Brain pericyte (primary cell): ENCODE measurements around the gene UVSSA.

Source experiments
- DNase-seq: peaks from one replicate; pipeline ENCODE4 v3.0.0-alpha.2; 2012; ENCODE audit warnings: low read depth, low spot score

UVSSA gene, protein sequence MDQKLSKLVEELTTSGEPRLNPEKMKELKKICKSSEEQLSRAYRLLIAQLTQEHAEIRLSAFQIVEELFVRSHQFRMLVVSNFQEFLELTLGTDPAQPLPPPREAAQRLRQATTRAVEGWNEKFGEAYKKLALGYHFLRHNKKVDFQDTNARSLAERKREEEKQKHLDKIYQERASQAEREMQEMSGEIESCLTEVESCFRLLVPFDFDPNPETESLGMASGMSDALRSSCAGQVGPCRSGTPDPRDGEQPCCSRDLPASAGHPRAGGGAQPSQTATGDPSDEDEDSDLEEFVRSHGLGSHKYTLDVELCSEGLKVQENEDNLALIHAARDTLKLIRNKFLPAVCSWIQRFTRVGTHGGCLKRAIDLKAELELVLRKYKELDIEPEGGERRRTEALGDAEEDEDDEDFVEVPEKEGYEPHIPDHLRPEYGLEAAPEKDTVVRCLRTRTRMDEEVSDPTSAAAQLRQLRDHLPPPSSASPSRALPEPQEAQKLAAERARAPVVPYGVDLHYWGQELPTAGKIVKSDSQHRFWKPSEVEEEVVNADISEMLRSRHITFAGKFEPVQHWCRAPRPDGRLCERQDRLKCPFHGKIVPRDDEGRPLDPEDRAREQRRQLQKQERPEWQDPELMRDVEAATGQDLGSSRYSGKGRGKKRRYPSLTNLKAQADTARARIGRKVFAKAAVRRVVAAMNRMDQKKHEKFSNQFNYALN

DNA sequence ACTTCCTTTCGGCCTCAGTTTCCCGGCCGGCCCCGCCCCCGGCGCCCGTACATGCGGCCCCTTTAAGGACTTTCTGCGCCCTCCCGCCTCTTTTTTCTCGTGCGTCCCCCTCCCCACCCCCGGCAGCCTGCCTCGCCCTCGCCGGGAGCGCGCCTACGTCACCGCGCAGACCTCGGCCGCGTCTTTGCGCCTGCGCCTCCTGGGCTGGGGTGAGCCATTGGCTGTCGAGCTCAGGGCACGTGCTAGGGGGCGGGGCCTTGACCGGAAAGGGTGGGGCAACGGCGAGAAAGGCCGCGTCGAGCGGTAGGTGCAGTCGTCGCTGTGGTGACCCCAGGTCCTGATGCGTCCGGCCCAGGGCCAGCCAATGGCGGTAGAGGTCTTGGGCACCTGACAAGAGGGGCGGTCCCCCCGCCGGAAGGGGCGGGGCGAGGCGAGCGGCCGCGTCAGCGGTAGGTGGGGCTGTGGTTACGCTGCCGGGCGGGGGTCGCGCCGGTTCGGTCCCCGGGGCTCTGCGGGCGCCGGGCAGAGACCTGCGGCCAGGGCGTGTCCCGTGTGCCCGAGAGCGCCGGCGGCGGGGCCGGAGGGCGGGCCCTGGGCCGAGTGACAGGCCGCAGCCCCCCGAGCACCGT lies at the start of gene UVSSA:
Gene UVSSA (plus strand): TSS at position 428 of the 629 bp plus-strand sequence. CDS start 884 bp downstream, outside the sequence.
- DNase-seq = peak; percentile 100

DNA sequence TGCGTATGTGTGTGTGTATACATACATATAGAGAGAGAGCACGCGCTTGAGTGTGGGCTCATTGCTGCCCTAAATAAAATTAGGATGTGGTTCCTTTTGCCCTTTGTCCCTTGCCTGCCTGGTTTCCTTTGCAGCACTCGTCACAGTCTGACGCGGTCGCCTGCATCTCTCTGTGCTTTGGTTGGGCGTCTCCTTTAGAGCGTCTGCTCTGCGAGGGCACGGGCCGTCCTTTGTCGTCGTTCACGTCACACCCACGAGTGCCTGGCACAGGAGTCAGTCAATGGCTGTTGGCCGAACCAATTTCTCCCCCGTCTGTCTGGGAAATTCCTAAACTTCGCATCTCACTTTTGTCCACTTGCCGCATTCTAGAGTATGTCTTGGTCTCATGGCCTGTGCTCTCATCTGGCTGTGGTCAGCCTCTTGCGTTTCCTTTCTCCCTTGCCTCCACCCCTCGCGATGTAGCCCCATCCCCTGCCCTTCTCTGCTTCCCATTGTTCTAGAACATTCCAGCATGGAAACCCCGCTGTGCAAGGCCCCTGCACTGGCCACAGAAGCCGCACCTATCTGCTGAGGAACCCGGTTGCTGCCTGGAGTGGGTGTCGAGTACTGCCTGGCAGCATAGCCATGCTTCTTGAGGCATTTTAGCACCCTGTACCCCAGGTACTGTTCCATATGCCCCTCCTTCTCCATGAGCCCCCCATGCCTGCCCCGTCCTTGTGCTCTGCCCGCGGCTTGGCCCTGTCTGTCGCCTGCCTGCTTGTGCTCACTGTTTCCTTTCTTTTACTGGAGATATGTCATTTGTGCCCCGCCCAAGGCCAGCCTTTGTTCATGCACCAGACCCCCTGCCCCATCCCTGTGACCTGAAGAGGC lies 49.3 kb upstream of the UVSSA start:
- no peak for DNase-seq

DNA sequence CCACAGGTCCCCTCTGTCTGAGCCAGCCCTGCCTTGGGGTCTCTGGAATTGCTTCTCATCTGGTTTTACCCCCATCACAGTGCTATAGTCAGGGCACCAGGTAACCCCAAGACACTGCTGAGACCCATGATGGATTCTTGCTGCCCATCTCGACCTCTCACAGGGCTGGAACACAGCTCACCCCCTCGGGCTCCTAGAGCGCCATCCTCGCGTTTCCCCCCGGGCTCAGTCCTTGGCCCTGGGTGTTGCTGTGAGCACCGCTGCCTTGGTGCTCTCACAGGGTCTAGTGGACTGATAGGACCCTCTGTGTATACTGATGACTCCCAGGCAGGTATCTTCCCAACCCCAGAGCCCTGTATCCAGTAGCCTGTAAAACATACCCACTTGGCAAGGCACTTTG lies 48.5 kb upstream of the UVSSA start:
- DNase-seq = no peak

DNA sequence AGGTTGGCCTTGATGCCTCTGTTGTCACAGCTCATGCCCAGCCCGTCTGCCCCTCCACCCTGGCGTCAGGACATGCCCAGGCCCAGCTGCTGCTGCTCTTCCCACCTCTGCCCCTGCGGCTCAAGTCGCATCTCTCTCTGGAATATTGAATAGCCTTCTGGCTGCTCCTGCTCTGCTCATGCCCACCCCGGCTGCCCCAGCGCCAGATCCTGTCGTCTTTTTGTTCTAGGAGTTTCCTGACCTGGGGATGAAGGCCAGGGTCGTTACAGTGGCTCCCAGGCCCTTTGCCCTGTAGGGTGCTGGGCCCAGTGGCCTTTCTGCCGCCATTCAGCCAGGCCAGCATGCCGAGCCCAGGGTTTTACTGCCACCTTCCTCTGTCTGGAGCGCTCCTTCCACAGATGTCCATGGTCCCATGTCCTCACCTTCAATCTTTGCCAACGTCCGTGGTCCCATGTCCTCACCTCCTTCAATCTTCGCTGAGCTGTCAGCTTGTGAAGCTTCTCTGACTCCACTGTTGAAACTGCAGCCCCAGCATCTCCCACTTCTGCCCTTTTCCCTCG lies 47.6 kb upstream of the UVSSA start:
- DNase-seq = no peak

DNA sequence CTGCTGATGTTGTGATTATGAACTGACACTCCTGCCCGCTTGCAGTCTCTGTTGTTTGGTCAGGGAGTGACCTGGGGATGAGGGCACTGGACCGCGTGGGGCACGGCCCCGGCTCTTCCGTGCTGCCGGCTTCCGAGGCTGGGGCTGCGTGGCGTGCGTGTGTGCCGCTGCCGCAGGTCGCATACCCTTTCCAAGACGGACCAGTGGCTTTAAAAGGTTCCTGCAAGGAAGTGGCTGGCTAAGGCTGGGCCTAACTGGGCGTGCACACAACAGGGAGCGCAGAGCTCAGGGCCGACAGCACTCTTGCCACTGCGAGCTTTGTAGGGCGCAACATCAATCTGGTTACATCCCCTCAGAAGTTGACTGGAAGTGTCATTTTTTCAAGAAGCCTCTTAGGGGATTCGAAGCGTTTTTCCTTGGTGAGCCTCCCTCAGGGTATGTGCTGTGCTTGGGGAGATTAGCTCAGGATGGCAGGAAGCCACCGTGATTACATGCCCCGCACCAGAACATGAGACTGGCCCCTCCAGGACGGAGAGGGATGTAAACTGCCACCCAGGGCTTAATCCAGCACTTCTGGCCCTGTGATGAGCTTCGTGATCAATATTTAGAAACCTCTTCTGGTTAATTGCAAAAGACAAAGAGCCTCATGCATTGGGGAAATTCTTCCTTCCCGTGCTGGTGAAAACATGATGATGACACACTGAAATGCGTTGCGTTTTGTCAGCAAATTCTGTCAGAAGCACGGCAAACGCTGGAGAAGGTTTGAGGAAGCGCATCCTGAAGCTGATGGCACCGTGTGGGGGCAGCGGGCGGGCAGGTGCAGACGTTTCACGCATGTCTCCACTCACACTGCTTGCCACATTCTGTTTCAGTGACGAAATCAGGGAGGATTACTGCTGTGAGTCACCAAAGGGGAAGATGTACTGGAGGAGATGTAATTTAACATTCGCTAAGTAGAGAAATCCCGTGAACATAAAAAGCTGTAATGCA lies 46.2 kb upstream of the UVSSA start:
- no peak for DNase-seq

DNA sequence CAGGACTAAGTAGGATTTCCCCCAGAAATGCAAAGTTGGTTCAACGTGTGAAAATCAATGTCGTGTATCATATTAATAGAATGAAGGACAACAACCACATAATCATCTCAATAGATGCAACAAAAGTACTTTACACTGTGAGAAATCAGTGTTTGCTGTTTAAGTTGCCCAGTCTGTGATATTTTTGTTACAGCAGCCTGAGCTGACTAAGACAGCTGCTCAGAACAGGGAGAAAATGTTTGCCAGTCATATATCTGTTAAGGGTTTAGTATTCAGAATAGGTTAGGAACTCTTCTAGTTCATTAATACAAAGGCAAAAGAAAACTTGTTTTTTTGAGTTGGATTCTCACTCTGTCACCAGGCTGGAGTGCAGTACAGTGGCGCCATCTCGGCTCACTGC lies 44.8 kb upstream of the UVSSA start:
- DNase-seq = no peak

DNA sequence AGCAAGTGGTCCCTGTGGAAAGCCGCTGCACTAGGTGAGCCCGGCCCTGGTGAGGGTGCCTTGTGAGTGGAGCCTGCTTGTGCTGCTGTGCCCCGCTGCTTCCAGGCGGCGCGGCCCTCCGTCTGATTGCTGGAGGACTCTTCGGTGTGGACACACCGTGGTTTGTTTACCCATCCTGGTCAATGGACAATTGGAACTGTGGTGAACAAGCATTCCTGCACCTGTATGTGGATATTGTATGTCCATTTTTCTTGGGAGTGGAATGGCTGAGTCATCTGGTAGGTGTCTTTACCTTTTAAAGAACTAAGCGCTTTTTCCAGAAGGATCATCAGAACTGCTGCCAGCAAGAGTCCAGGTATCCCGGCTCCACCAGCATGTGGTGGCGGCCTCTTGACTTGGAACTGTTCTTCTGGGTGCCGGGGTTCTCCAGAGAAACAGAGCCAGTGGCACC lies 41.7 kb upstream of the UVSSA start:
- no peak for DNase-seq

DNA sequence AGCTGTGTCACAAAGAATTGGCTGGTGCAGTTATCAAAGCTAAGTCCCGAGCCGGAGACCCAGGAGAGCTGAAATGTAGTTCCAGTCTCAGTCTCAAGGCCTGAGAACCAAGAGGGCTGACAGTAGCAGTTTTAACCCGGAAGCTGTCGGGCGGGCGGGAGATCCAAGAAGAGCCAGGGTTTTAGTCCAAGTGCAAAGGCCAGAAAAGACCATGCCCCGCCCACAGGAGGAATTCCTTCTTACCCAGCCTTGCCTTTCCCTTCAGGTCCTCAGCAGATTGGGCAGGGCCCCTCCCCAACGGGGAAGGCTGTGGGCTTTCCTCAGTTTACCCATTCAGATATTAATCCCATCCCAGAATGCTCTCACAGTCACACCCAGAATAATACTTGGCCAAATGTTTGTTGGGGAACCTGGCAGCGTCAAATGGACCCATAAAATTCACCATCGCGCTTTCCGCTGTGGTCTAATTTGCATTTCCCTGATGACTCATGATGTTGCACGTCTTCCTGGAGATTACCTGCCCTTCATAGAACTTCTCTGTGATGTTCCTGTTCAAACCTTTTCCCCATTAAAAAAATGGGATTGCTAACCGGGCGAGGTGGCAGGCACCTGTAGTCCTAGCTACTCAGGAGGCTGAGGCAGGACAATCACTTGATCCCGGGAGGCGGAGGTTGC lies 41.1 kb upstream of the UVSSA start:
- DNase-seq = no peak

DNA sequence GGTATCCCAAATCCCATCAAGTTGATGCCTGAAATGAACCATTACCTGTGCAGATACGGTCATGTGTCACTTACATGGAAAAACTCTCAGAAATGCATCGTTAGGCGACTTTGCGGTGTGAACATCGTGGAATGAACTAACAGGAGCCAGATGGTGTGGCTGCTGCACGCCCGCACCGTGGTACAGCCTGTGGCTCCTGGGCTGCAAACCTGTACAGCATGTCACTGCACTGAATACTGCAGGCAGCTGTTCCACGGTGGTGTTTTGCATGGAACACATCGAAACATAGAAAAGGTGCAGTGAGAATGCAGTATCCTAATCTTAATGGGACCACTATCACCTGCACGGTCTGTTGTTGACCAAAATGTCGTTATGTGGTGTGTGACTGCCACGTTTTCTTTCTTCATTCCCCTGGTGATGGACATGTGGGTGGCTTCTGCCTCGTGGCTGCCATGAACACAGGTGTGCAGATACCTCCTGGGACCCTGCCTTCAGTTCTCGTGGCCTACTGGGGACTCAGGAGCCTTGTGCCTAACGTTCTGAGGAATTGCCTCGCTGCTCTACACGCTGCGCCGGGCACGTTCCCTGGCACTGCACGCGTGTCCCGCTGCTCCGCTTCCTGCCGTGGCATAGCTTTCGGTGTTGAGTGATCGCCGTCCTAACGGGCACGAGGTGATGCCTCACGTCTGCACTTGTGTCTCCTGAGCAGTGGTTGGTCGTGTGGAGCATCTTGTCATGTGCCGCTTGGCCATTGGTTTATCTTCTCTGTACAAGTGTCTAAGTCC lies 38.9 kb upstream of the UVSSA start:
- no peak for DNase-seq

DNA sequence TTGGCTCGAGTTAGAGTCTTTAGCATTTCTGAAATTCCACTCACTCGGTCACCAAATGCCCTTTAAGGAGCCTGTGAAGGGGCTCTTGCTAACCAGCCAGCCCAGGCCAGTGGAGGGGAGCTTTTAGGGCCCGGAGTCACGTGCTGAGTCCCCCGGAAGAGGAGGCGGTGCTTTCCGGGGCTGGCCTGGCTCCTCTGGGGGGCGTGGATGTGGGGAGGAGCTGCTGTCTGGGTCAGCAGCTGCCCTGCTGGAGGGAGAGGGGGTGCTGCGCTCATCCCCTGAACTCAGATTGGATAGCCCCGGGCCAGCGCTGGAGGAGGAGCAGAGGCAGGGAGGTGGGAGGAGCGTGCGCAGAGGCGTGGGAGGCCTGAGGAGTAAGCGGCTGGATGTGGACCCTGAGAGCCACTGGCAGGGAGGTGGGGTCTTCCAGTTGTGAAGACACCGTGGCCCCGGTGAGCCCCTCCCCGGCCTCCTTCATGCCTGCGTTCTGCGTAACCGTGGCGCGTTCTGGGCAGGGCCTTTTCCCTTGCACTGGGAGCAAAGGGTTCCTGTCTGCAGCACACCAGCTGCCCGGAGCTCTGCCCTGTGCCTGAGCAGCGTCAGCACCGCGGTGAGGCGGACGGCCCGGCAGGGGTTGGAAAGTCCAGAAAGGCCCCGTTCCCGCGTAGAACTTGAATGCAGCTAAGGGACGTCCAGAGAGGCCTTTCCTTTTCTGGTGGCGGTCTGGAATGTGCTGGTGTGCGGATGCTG lies 37.6 kb upstream of the UVSSA start:
- DNase-seq = peak; percentile 80

DNA sequence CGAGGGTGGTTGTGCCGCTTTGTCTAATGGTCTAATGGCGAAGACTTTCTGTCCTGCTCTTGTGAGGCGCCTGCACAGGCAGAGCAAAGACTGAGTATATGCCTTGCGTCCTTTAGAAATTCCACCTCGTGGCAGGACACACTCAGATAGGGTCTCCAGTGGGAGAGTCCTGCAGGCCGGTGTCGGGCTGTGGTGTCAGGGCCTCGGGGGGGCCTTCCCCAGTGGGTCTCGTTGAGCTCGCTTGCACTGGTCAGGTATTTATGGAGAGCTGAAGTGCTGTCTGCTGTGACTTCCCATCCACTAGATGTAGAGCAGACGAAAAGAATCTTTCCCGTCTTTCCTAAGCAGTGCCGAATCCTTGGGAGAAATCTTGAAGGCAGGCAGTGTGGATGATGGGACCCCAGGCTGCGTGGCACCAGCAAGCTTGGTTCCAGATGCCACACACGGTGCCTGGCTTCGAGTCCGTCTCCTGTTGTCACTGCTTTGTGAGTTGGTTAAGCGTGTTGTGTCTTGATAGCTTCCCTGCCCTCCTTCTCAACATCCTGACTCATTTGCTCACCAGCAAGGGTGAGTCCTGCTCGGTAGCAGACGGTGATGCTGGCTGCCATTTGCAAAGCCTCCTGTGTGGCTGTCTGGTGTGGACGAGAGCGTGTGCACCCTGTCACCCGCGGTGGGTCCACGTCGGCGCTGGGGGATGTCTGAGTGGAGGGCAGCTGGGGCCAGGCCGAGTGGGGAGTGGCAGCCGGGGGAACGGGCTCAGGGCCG lies 36.8 kb upstream of the UVSSA start:
- DNase-seq = no peak

DNA sequence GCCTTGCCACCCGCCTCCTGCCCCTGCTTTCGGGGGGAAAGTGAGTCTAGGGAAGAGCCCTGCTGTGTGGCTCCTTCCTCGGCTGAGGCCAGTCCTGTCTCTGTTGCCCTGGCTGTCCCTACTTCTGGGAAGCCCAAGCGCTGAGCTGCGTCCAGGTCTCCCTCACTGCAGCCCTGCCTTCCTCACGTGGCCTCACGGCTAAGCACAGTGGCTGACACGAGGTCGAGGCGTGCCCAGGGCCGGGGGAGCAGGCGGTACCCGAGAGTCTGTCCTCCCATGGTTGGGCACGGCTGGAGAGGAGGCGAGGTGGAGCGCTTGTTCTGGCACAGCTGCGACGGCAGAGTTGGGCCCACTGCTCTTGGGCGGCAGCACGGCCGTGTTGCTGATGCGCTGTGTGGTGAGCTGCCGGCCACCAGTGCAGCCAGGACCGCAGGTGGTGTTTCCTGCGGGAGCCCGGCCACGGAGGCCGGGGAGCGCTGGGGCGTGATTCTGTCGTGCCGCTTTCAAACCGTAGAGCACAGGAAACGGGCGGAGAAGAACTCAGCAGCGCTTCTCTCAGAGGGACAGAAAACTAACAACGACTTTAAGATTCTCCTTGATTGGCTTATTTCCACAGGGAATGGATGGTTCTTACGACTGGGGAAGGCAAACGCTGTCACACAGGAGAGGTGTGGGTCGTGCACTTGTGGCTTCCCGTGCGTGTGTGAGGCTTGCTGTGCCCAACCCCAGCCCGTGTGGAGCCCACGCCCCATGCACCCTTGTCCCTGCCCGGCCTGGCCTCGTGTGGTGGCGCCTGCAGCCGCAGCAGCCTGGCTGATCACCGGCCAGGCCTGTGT lies 36.0 kb upstream of the UVSSA start:
- DNase-seq = no peak

DNA sequence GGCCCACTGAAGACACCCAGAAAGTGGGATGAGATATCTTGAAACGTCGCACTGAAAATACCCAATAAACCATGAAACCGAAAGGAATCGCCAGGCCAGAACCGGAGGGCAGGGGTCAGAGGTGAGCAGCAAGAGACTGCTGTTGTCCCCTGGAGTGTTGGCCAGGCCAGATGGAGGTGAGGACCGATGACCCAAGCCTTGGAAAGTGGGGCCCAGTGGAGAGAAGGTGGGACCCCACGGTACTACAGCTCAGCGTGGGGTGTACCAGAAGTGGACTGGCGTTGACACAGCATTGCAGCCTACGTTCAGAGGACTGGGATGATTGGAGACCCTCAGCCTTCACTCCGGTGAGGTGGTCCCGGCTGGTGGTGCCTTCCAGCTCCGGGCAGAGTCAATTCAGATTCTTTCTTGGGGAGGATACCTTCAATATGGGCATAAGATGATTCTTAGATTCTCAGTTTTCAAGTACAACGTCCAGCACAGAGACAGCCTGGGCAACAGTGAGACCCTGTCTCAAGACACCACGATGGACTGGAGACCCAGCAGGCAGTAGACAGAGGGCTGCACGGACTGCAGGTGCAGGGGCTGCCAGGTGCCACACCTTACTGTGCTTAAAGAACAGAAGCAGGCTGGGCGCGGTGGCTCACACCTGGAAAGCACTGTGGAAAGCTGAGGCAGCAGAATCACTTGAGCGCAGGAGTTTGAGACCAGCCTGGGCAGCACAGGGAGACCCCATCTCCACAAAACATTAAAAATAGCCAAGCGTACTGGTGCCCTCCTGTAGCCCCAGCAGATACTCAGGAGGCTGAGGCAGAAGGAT lies 34.0 kb upstream of the UVSSA start:
- DNase-seq = no peak

DNA sequence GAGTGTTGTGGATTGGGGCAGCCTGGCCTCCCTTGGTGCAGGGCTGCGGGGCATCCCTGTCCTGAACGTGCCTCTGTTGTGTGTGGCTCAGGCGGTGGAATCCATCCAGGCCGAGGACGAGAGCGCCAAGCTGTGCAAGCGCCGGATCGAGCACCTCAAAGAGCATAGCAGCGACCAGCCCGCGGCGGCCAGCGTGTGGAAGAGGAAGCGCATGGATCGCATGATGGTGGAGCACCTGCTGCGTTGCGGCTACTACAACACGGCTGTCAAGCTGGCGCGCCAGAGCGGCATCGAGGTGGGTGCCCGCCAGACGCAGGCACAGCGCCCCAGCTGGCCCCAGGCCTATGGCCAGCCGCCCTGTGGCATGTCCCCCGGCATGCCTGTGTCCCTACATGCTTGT lies 31.7 kb upstream of the UVSSA start:
- DNase-seq = no peak

DNA sequence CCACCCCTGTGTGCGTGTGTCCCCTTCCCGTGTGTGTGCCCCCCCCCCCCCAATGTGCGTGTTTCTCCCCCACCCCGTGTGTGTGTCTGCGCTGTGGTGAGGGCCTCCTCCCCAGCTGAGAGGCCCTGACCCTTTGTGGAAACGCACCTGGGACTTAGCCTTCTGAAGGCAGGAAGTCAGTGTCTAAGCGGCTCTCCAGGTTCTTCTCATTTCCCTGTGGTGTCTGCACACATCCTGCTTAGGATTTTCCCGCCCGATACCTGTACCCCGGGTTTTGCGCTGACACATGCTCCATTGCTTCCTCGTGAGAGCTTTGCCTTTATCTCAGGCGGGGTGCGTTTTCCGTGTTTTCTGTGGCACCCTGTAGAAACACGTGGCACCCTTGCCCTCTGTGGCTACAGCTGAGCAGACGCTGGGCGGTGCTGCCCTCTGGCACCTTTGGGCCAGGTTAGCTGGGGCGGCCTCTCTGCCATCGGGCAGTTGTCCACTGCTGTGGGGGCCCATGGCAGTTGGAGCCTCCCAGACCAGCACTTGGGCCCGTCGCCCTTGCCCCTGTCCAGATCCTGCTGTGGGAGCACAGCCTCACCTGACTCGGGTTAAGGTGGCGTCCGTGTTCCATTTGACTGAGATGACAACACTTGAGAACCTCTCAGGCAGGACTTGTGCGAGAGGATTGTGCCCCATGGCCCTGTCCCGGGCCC lies 31.0 kb upstream of the UVSSA start:
- DNase-seq = no peak
